Thoracic aorta (tissue), 2 donors: ENCODE measurements around the gene GLT6D1. TPM values are rescaled to one million over a fixed set of nuclear protein-coding genes. Genes with fewer than 3 reads are reported as not detected.

ENCODE experiments used
- ATAC-seq: fragments of 150-250 bp; one replicate; pipeline ENCODE4 v1.8.0; 2017; ENCODE audit warnings: low read depth; ENCODE audit not compliant: insufficient number of reproducible peaks, low FRiP score
- DNase-seq: peaks from one replicate; pipeline ENCODE4 v3.0.0-alpha.2; 2020; ENCODE audit warnings: low spot score
- H3K27ac ChIP-seq, 2 donors: fragments of 200-600 bp; sonication (generic); 1 replicate in 1 of 2; 2 replicates in 1 of 2; pipeline ENCODE4 v1.5.1; 2016; ENCODE audit warnings: mild to moderate bottlenecking in 2 of 2, moderate library complexity in 2 of 2
- H3K27me3 ChIP-seq: fragments of 200-600 bp; sonication (generic); replicated peaks from 2 replicates; pipeline ENCODE4 v1.6.0; 2016; ENCODE audit warnings: mild to moderate bottlenecking; ENCODE audit not compliant: insufficient read depth
- H3K36me3 ChIP-seq: fragments of 200-600 bp; sonication (generic); one replicate; pipeline ENCODE4 v1.5.1; 2016
- H3K4me1 ChIP-seq, 2 donors: fragments of 200-600 bp; sonication (generic); 1 replicate in 1 of 2; 2 replicates in 1 of 2; pipeline versions ENCODE4 v1.5.1 to v1.6.0; 2016; ENCODE audit warnings: low read depth in 2 of 2, mild to moderate bottlenecking in 1 of 2; ENCODE audit not compliant: control insufficient read depth in 1 of 2
- H3K4me3 ChIP-seq: fragments of 200-600 bp; sonication (generic); 2 replicates; pipeline ENCODE4 v1.5.1; 2016; ENCODE audit warnings: mild to moderate bottlenecking
- H3K9me3 ChIP-seq: fragments of 200-600 bp; sonication (generic); 2 replicates; pipeline ENCODE4 v1.5.1; 2016
- total RNA-seq, 2 donors: library from RNA; depleted of rRNA; stranded (reverse); fragments of >200 nt; gene quantifications; one replicate each; pipeline versions ENCODE4 v1.1.0 to v1.2.3, GENCODE V29; 2016
- TF ChIP-seq, protein P1 (sequence below): fragments of 200-600 bp; sonication (generic); IDR thresholded peaks from one replicate; pipeline ENCODE4 v1.5.1; 2019; ENCODE audit warnings: antibody characterized with exemption

GLT6D1 gene
- total RNA-seq, 2 donors from 2014 or later: not detected

DNA sequence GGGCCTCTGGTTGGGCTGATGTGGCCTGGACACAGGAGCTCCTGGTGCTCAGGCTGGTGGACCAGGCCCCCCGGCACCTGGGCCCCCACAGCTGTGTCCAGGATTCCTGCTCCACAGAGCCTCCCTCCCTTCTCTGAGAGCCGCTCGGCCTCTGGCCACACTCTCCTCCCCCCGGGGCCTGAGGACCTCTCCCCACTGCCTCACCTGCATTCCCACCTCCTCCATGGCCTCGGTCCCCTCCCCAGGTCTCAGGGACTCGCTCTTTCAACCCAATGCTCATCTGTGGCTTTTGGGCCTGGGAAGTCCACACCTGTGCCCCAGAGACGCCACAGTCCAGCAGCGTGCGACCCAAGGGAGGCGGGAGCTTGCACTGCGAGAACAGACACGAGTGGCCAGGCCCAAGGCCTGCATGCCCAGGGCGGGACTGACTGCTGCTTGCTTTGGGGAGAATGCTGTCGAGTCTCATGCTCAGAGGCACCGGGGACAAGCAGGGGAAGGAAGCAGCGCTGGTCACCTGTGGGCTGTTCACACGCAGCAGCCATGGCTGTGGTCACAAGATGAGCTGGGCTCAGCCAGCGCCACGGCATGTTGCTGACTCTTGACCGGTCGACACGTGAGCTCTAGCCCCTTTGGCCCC is 63.2 kb downstream of the GLT6D1 start:
- Histone ChIP-seq H3K36me3 (no peaks in the 10 kb centered on the region), H3K27ac (no peak overlapping the region), H3K4me1 (no peaks in the 10 kb centered on the region), H3K9me3 (no peaks in the 10 kb centered on the region), H3K4me3 (no peak overlapping the region), H3K27me3 (no peaks in the 10 kb centered on the region)
- ATAC-seq: no peak
- DNase-seq: no peak
- TF ChIP-seq, protein P1, sequence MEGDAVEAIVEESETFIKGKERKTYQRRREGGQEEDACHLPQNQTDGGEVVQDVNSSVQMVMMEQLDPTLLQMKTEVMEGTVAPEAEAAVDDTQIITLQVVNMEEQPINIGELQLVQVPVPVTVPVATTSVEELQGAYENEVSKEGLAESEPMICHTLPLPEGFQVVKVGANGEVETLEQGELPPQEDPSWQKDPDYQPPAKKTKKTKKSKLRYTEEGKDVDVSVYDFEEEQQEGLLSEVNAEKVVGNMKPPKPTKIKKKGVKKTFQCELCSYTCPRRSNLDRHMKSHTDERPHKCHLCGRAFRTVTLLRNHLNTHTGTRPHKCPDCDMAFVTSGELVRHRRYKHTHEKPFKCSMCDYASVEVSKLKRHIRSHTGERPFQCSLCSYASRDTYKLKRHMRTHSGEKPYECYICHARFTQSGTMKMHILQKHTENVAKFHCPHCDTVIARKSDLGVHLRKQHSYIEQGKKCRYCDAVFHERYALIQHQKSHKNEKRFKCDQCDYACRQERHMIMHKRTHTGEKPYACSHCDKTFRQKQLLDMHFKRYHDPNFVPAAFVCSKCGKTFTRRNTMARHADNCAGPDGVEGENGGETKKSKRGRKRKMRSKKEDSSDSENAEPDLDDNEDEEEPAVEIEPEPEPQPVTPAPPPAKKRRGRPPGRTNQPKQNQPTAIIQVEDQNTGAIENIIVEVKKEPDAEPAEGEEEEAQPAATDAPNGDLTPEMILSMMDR: no peak

GRCh38 chr9:135574943-135575342 is 64.4 kb downstream of the GLT6D1 start:
- Histone ChIP-seq H3K4me3 (no peak overlapping the region), H3K4me1 (no peaks in the 10 kb centered on the region), H3K27ac (no peak overlapping the region), H3K36me3 (no peaks in the 10 kb centered on the region), H3K9me3 (no peaks in the 10 kb centered on the region), H3K27me3 (no peaks in the 10 kb centered on the region)
- no peak for DNase-seq
- TF ChIP-seq, protein P1: no peak
- ATAC-seq: no peak

- no peaks in the 10 kb centered on the region for H3K36me3 ChIP-seq
- TF ChIP-seq, protein P1: no peak
- ATAC-seq (no peak), DNase-seq (no peak)
- no peak overlapping the region for H3K27ac ChIP-seq
- H3K27me3 ChIP-seq: no peaks in the 10 kb centered on the region
- H3K4me1 ChIP-seq: no peaks in the 10 kb centered on the region
- H3K9me3 ChIP-seq: no peaks in the 10 kb centered on the region
- no peak overlapping the region for H3K4me3 ChIP-seq
These were observed 65.0 kb downstream of the GLT6D1 start for GRCh38 chr9:135574331-135574730.

Other genes starting within 250 kb of the GLT6D1 start
- 10 to 100 TPM; 11.9 to 17.6 TPM for gene PPP1R26, start 159.8 kb downstream of the GLT6D1 start, total RNA-seq
- 10 to 100 TPM; 31.5 to 32.2 TPM for gene MRPS2, start 138.9 kb downstream of the GLT6D1 start, total RNA-seq
- not detected for gene LCN1, start 118.1 kb downstream of the GLT6D1 start, total RNA-seq
- gene OBP2A, start 93.4 kb downstream of the GLT6D1 start, total RNA-seq: not detected
- gene PAEP, start 77.8 kb downstream of the GLT6D1 start, total RNA-seq: not detected
- gene LCN9, start 23.8 kb upstream of the GLT6D1 start, total RNA-seq: not detected
- not detected for gene SOHLH1, start 59.9 kb upstream of the GLT6D1 start, total RNA-seq
- gene KCNT1, start 62.6 kb upstream of the GLT6D1 start, total RNA-seq: under 1 TPM; 0.28 to 0.54 TPM